Measurements from ENCODE around the gene ACSL3.

Gene ACSL3

DNA sequence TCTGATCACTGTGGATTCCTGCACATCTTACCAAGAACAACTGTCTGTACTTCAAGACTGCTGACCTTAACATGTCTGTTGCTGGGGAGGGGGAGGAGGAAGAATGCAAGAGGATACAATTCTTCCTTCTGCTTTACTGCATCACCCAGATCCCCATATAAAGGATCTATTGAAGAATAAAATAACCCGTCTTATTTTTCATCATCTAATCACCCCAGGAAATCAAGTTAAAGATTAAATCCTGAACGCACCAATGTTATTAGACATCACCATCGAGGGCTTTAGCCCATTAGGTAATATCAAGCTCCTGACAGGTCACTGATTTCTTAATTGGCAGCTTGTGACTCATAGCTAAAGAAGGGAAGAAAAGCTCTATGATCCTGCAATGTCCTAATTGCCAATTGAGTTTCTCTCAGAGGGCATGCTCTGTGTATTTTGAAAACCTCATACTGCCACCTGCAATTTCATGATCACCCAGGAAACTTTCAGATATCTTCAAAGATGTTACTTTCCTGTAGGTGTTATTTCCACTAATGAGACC lies 115.8 kb downstream of the ACSL3 start:
- H3K27ac ChIP-seq, result no peak overlapping the region
- TF ChIP-seq, protein P1, sequence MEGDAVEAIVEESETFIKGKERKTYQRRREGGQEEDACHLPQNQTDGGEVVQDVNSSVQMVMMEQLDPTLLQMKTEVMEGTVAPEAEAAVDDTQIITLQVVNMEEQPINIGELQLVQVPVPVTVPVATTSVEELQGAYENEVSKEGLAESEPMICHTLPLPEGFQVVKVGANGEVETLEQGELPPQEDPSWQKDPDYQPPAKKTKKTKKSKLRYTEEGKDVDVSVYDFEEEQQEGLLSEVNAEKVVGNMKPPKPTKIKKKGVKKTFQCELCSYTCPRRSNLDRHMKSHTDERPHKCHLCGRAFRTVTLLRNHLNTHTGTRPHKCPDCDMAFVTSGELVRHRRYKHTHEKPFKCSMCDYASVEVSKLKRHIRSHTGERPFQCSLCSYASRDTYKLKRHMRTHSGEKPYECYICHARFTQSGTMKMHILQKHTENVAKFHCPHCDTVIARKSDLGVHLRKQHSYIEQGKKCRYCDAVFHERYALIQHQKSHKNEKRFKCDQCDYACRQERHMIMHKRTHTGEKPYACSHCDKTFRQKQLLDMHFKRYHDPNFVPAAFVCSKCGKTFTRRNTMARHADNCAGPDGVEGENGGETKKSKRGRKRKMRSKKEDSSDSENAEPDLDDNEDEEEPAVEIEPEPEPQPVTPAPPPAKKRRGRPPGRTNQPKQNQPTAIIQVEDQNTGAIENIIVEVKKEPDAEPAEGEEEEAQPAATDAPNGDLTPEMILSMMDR (IDR thresholded peaks at IDR 0.05), result no peak
- TF ChIP-seq ZFX (IDR thresholded peaks at IDR 0.05; ENCODE audit: borderline replicate concordance), result no peak

DNA sequence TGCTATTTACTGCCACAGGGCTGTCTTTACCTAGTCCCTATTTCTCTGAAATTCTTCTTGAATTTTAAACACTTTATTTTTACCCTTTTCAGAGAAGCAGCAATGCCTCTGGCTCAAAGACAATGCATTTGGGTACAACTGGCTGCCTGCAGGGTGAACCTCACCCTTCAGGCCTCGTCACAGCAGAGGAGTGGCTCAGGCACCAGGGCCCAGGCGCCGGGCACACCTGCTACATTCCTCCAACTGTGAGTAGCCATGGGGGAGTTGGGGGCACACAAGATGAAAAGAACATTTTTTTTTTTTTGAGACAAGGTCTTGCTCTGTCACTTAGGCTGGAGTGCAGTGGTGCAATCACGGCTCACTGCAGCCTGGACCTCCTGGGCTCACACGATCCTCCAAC lies 116.3 kb downstream of the ACSL3 start:
- no peak overlapping the region for H3K27ac ChIP-seq
- no peak for TF ChIP-seq ZFX (IDR thresholded peaks at IDR 0.05; ENCODE audit: borderline replicate concordance)
- TF ChIP-seq, protein P1 (IDR thresholded peaks at IDR 0.05), result no peak

DNA sequence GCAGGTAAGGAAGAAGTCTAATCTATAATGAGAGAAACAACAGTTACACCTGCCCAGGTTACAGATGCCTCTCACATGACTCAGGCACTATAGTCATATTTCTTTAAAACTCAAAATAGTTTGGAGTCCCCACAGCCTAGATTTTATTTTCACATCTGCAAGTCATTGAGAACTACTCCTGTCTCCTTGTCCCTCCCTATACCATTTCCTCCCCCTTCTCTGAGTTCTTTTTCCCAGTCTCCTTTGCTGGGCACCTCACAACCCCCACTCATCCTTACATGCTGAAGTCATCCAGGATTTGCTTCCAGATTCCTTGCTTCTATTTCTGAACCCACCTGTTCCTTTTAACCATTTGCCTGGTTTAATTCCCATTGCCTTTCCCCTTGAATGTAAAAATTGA lies 118.0 kb downstream of the ACSL3 start:
- no peak overlapping the region for H3K27ac ChIP-seq
- TF ChIP-seq, protein P1 (IDR thresholded peaks at IDR 0.05), result no peak
- no peak for TF ChIP-seq ZFX (IDR thresholded peaks at IDR 0.05; ENCODE audit: borderline replicate concordance)

DNA sequence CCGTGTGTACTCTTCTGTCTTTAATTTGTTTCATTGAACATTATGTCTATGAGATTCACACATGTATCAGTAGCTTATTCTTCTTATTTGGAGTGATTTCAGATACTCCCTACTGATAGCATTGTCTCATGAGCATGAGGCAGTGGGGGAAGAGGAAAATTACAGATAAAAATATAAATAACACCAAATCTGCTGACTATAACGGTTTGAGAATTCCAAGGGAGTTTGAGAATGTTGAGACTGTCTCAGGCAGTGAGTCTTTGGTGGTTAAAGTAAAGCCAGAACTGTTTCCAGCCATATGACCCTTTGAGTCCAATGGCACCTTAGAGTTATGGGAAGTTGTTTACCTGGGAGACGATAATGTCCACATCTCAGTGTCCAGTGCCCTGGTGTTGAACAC lies 118.6 kb downstream of the ACSL3 start:
- TF ChIP-seq, protein P1 (IDR thresholded peaks at IDR 0.05), result no peak
- no peak for TF ChIP-seq ZFX (IDR thresholded peaks at IDR 0.05; ENCODE audit: borderline replicate concordance)
- no peak overlapping the region for H3K27ac ChIP-seq

DNA sequence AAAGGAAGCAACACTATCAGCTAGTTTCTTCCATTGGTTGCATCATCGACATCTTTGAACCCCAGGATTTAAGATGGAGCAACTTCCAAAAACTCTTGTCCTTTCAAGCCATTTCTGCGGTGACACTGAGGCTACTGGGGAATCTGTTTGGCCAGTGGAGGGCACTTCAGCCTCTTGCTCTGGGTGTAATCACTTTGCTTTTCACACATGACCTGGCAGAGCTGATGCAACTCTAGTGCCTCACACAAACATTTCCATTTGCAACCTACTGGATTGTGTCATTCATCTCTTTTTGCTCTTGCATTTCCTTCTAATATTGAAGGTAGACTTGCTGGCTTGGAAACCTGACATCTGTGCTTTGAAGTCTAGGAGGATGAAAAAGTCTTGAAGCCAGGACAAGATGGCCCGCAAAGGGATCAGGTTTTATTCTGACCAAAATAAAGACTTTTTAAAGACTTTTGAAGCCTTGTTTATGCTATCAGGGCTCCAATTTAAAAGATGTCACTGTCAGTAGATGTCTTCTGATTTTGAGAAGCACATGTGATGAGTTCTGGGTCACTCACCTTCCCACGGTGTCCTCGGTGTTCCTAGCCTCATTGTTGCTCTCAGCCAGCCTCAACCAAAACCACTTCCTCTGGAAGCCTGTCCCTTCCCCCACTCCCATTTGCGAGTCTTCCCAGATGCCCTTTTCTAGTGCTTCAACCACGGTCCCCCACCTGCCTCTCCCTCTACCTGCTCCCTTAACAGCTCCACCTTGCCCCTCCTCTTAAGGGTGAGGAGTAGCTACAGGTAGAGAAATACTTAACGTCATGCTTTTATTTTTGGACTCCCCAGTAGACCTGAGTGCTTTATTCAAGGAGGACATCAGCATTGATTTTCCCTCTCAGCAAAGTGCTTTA lies 121.4 kb downstream of the ACSL3 start:
- no peak overlapping the region for H3K27ac ChIP-seq

DNA sequence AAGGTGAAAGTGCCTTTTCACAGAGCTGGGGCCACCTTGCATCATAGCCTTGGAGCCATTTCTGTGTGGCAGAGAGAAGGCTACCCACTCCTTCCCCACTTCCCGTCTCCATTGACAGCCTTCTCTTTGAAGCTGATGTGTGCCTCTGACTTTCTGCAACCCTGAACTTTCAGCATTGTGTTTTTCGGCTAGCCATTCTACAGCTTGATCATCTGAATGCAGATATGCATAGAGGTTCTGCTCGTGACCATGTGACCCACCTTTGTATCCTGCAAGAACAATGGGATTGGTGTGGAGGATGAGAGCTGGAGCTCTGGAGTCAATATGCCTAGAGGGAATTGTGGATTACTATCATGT lies 122.1 kb downstream of the ACSL3 start:
- TF ChIP-seq ZFX (IDR thresholded peaks at IDR 0.05; ENCODE audit: borderline replicate concordance), result no peak
- TF ChIP-seq, protein P1 (IDR thresholded peaks at IDR 0.05), result no peak
- no peak overlapping the region for H3K27ac ChIP-seq

More for the DNA sequence above, 121.4 kb downstream of the ACSL3 start:
- TF ChIP-seq, protein P1 (IDR thresholded peaks at IDR 0.05), result peak; percentile 56
- TF ChIP-seq ZFX (IDR thresholded peaks at IDR 0.05; ENCODE audit: borderline replicate concordance), result no peak

DNA sequence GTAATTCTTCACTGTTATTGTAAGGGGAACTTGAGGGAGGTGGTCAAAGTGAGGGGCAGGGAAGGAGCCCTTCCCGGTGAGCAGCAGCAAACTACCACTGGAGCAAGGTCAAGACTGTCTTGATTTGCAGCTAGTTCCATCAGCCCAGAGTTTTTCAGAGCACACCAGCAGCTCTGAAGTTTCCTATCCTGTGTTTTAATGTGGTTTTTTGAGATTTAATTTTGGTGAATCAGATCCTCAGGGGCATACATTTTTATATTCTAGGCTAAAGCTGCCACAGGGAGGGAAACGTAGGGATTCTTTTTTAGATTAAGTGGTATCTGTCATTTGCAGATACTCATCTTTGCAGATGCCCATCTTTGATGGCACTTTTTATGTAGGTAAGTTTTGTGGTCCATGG lies 124.1 kb downstream of the ACSL3 start:
- no peak overlapping the region for H3K27ac ChIP-seq
- TF ChIP-seq, protein P1 (IDR thresholded peaks at IDR 0.05), result no peak
- no peak for TF ChIP-seq ZFX (IDR thresholded peaks at IDR 0.05; ENCODE audit: borderline replicate concordance)
